Adipose tissue (tissue), 3 donors: ENCODE data around the gene ABHD17B. TPM values are rescaled to one million over a fixed set of nuclear protein-coding genes. Genes with fewer than 3 reads are reported as not detected.
"Not testable (repeated sequence)": the region's sequence is repeated elsewhere in the genome, so short reads cannot be mapped to it uniquely, and the experiment has no call there.

Experiments
- H3K27ac ChIP-seq: one replicate; pipeline ENCODE4 v1.5.1; 2013; ENCODE audit warnings: low read depth, low read length
- WGBS, 3 donors: extraction: QIAGEN DNeasy Blood & Tissue Kit; methylation state at CpG; one replicate each; pipeline ENCODE4 v1.1.7; 2013; 5-methylcytosine and 5-hydroxymethylcytosine counted together
- polyA plus RNA-seq, 3 donors: library from polyadenylated mRNA; stranded (reverse); fragments of 200-250 nt; gene quantifications; one replicate each; pipeline ENCODE4 v1.2.3, GENCODE V29; 2013
- donor health status: healthy with polysubstance abuse.
- donor health status: Bipolar disorder and iron deficiency.
- donor health status: healthy.

ABHD17B gene
- polyA plus RNA-seq, 3 donors, result 3.9 to 9.7 (median 7.6) TPM

GRCh38 chr9:71920456-71921189 lies 9.6 kb upstream of the ABHD17B start:
- no peak overlapping the region for H3K27ac ChIP-seq
- 79 to 87% (median 83%) methylated on average over 1 of the region's 1 CpG for WGBS, 3 donors

- no peak overlapping the region for H3K27ac ChIP-seq
- whole genome bisulfite sequencing, 3 donors, result 88 to 95% (median 94%) methylated on average over 5 of the region's 5 CpGs
Measured at GRCh38 chr9:71918419-71918818, 7.4 kb upstream of the ABHD17B start.

GRCh38 chr9:71916834-71917534 lies 6.0 kb upstream of the ABHD17B start:
- no peak overlapping the region for H3K27ac ChIP-seq

- no peak overlapping the region for H3K27ac ChIP-seq
Measured at GRCh38 chr9:71915495-71915894, 4.5 kb upstream of the ABHD17B start.

DNA sequence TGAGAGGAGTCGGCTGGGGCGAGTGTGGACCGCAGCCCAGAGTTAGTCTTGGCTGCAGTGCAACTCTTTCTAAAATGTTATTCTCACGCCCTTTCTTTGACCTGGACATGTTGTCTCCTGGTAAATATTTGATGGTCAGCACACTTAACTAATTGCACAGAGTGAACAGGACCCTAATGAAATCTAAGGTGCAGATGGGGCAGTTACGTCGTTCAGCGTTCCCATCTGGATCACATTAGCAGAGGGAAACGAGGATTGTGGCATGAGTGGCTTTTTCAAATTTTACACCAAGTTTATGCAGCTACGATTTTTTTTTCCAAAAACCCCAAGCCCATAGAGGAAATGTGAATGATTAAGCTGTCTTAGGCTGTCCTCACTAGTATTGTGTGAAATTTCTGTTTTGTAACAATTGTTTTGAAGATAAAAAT lies 929 bp upstream of the ABHD17B start:
- 0 to 1% (median 1%) methylated on average over 9 of the region's 9 CpGs for WGBS, 3 donors
- peak overlapping the region; percentile 47 for H3K27ac ChIP-seq

DNA sequence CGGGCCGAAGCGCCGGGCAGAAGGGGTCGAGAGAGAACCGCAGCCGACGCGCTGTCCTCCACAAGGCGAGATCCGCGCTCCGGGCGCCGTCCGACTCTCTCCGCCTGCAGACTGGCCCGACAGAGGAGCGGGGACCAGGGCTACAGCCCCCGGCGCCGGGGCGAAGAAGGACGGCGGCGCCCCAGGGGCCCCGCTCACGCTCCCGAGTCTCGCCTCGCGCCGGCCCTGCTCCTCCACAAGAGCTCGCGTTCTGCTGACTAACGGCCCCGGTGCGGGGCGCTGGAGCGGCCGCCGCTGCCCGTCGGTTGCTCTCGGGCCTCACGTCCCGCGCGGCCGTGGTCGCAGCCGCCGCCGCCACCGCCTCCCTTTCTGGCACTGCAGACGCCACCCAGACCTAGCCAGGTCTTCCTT lies 338 bp downstream of the ABHD17B start:
- 0% methylated on average over 47 to 56 of the region's 56 CpGs for WGBS, 3 donors

DNA sequence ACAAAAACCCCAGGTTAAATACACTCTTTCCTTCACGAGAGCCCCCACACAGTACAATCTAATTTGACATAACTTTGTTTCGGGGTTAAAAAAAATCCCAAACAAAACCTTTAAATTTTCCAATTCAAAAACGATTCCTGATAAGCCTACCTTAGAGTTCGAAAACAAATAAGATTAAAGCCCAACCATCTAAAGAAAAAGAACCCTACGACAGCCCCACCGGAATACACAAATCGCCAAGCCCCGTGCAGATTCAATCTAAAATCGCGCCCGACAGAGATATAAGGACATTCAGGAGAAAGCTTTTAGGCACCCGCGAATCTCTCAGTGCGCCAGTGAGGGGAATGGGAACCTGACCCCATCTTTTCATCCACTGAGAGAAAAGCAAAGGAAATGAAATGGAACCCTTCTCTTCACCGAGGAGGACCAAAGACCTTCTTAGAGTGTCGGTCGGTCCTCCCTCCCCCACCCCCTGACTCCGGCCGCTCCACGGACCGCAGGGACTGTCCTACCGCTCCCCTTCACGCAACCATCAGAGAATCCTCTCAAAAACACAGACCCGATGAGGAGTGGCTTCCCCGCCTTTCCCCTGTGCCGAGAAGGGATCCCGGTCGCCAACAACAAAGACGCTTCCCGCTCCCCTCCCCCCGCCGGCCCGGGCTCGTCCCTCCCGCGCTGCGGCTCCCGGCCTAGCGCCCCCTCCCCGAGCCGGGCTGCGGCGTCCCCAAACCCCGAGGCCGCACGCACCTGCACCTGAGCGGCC lies 925 bp downstream of the ABHD17B start:
- H3K27ac ChIP-seq, result no peak overlapping the region
- 0 to 1% (median 1%) methylated on average over 44 to 47 of the region's 47 CpGs for WGBS, 3 donors

More for the DNA sequence above, 338 bp downstream of the ABHD17B start:
- H3K27ac ChIP-seq, result no peak overlapping the region

GRCh38 chr9:71908825-71909224 lies 2.2 kb downstream of the ABHD17B start:
- no peak overlapping the region for H3K27ac ChIP-seq
- 51 to 67% (median 64%) methylated on average over 1 of the region's 1 CpG for WGBS, 3 donors

- no peak overlapping the region for H3K27ac ChIP-seq
- 26 to 61% (median 45%) methylated on average over 2 of the region's 2 CpGs for WGBS, 3 donors
Measured at GRCh38 chr9:71904076-71904475, 6.9 kb downstream of the ABHD17B start.

DNA sequence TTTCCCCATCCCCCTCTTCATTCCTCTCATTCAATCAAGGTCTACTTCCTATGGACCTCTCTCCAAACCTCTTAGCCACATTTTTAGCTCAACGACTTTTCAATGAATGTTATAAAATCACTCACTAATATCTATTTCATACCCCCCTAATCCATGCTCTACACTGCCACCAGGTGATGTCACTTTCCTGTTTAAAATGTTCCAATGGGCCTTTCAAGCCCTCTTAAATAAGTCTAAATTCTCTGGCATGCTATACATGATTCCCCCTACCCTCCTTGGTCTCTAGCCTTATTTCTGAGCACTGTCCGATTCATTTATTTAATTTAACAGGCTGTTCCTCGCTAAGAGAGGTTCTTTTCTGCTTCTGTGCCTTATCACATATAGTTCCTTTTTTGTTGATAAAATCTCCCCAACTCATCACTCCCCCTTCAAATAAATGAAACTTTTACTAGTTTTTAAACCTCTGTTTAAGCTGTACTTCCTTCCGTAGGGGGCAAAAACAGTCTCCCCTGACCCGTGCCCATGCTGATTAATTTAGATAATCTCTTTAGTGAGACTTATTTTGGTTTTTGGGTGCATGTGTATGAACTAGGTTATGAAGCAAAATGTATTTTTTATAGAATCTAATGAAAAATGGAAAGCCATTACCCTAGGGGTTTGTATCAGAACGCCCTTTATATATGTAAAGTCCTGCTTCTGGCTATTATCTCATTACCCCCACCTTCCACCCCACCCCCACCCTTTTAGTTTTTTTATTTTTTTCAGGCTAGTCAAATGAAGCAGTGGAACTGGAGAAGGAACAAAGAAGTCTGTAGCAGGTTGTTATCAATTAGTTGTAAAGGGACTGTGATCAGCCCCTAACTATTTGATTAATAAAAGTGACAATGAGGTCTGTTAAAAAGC lies 9.0 kb downstream of the ABHD17B start:
- no peak overlapping the region for H3K27ac ChIP-seq
- 44 to 72% (median 45%) methylated on average over 6 of the region's 6 CpGs for WGBS, 3 donors

- not testable (repeated sequence) for H3K27ac ChIP-seq
- WGBS, 3 donors, result 93 to 95% (median 95%) methylated on average over 6 of the region's 6 CpGs
Measured at GRCh38 chr9:71898756-71899155, 12.2 kb downstream of the ABHD17B start.

DNA sequence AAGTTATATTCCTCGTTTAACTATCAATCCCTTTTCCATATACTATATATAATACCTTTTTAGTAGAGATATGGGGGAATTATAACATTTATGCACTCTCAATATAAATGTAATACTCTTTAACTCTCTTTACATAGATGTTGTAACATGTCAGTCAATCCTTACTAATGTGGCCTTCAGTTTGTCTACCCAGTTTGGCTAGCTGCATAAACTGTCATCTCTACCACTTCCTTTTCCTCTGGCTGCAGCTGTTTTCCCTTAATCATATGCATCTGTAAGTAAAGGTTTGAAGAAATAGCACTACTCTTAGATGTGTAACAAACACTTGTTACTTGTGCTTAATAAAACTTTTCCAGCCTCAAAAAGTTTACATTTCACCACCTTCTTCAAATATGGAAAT lies 13.4 kb downstream of the ABHD17B start:
- 37 to 92% (median 38%) methylated on average over 1 of the region's 1 CpG for WGBS, 3 donors
- no peak overlapping the region for H3K27ac ChIP-seq

DNA sequence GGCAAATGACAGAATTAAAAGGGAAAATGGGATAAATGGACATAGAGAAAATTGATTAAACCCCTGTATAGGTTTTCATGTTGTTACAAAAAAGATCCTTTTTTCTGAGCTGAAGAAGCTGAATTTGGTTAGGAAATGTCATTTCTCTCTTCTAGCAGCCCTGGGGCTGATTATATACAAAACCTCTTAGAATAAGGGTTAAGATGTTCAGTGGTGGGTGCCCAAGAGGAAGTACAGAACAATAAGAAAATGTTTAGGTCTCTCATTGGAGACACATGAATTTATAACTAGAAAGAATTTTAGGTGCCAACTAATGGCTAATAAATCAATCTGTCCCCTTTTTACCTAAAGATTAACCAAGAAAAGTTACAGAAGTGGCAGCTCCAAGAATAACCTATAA lies 14.2 kb downstream of the ABHD17B start:
- H3K27ac ChIP-seq, result no peak overlapping the region

- no peak overlapping the region for H3K27ac ChIP-seq
Measured at GRCh38 chr9:71895955-71896354, 15.0 kb downstream of the ABHD17B start.

DNA sequence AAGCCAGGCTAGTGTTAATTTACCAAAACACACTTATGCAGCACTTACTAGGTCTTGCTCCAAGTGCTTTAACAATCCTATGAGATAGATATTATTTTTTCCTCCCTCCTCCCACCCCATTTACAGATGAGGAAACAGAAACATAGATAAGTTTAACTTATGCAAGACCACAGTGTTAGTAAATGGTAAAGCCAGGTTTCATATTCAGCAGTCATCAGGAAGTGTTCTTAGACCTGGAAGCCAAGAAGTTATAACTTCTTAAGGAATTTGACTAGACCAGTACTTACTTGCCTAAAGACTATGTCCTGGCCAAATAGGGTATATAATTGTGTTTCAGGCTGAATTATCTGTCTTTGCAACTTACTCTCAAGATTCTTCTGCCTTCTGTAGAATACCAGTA lies 15.9 kb downstream of the ABHD17B start:
- no peak overlapping the region for H3K27ac ChIP-seq

DNA sequence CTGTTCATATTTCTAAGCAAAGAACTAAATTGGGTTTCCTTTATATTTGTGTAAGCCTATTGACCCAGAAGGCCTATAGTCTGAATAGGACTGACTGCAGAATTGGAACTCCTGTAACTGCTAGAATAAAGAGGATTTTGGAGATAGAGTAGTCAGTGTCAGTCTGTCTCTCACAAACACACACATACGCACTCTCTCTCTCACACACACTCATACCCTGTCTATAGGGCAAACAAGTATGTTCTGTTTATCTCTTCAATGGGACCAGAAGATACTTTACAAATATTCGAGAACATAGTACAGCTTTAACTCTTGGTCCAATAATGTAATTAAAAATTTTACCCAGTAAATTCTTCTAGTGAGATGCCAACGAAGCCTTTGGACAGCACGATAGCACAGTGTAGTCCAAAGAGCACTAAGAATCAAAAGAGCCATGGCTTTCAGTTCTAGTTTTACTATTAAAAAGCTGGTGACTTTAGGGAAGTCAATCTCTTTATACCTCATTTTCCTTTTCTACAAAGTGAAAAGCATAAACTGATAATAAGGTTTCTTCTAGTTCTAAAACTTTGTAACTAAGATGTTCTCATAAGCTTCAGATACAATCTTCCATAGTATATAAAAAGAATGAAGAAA lies 19.3 kb downstream of the ABHD17B start:
- H3K27ac ChIP-seq, result no peak overlapping the region
- 92 to 95% (median 94%) methylated on average over 4 of the region's 4 CpGs for WGBS, 3 donors

DNA sequence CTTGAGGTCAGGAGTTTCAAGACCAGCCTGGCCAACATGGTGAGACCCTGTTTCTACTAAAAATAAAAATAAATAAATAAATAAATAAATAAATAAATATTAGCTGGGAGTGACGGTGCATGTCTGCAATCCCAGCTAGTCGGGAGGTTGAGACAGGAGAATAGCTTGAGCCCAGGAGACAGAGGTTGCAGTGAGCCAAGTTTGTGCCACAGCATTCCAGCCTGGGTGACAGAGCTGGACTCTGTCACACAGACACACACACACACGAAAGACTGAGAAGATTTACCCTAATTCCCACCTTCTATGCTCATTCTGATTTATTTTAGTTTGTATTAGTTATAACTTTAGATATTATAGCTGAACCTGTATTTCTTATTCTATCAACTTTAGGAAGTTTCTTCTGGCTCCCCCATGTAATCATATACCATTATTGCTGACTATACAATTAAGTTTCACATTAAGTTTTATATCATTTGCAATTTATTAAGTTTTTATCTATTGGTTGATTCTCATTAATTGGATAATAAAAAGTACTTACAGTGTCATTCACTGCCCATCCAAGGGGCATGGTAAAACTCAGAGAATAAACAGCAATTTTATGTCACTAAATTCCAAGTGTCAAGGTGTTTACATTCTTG lies 20.8 kb downstream of the ABHD17B start:
- 62 to 81% (median 69%) methylated on average over 3 of the region's 3 CpGs for WGBS, 3 donors
- no peak overlapping the region for H3K27ac ChIP-seq

DNA sequence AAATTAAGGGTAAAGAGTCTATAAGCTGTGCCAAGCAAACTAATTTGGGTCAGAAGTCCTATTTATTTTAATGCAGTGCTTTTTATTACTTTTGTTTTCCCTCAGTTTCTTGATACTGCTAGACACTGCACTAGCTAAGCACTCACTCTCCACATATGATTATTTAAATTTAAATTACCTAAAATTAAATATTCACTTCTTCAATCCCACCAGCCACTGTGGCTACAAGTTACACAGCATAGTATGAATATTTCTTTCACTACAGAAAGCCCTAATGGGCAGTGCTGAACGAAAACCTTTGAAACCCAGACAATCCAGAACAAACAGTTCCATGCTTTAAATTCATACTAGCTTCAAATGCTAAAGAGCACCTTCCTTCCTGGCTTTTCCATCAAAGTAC lies 23.6 kb downstream of the ABHD17B start:
- no peak overlapping the region for H3K27ac ChIP-seq
- 68 to 89% (median 71%) methylated on average over 1 of the region's 1 CpG for WGBS, 3 donors
